Activated naive CD8-positive, alpha-beta T cell treated with anti-CD3 and anti-CD28 coated beads for 36 hours (primary cell): ENCODE data around the gene NECTIN1. TPM values are rescaled to one million over a fixed set of nuclear protein-coding genes. Genes with fewer than 3 reads are reported as not detected.

Source experiments
- DNase-seq: peaks from one replicate; pipeline ENCODE4 v3.0.0; 2021
- H3K27ac Mint-ChIP-seq: one replicate; pipeline ENCODE4 v1.8.0; 2022; ENCODE audit warnings: mild to moderate bottlenecking, moderate library complexity, mixed read lengths
- H3K27me3 Mint-ChIP-seq: one replicate; pipeline ENCODE4 v1.8.0; 2022; ENCODE audit warnings: mild to moderate bottlenecking, mixed read lengths
- H3K36me3 Mint-ChIP-seq: one replicate; pipeline ENCODE4 v1.8.0; 2021; ENCODE audit warnings: mild to moderate bottlenecking, mixed read lengths
- H3K4me1 Mint-ChIP-seq: one replicate; pipeline ENCODE4 v1.8.0; 2021; ENCODE audit warnings: mixed read lengths
- H3K4me3 Mint-ChIP-seq: one replicate; pipeline ENCODE4 v1.8.0; 2022; ENCODE audit warnings: mild to moderate bottlenecking, moderate library complexity, mixed read lengths
- H3K9me3 Mint-ChIP-seq: one replicate; pipeline ENCODE4 v1.8.0; 2022; ENCODE audit warnings: mixed read lengths
- total RNA-seq, 2 experiments: library from RNA; stranded (reverse); gene quantifications; one replicate each; pipeline ENCODE4 v1.2.3, GENCODE V29; 2021

NECTIN1 gene
- total RNA-seq, 2 experiments from 2014 or later: 3.2 to 3.7 TPM

- Mint-ChIP-seq H3K4me3 (no peak overlapping the region), H3K4me1 (peaks cover 12% of the 10 kb centered on the region), H3K36me3 (no peaks in the 10 kb centered on the region), H3K27ac (no peak overlapping the region), H3K27me3 (no peaks in the 10 kb centered on the region), H3K9me3 (no peaks in the 10 kb centered on the region)
- no peak for DNase-seq
These were observed 42.7 kb downstream of the NECTIN1 start for GRCh38 chr11:119686177-119686882.

- Mint-ChIP-seq H3K27me3 (no peaks in the 10 kb centered on the region), H3K27ac (no peak overlapping the region), H3K4me1 (peaks cover 5% of the 10 kb centered on the region), H3K36me3 (no peaks in the 10 kb centered on the region), H3K9me3 (no peaks in the 10 kb centered on the region), H3K4me3 (no peak overlapping the region)
- DNase-seq: no peak
These were observed 43.8 kb downstream of the NECTIN1 start for GRCh38 chr11:119685111-119685746.

GRCh38 chr11:119684361-119685110 is 44.5 kb downstream of the NECTIN1 start:
- H3K4me3 Mint-ChIP-seq: no peak overlapping the region
- no peak for DNase-seq

DNA sequence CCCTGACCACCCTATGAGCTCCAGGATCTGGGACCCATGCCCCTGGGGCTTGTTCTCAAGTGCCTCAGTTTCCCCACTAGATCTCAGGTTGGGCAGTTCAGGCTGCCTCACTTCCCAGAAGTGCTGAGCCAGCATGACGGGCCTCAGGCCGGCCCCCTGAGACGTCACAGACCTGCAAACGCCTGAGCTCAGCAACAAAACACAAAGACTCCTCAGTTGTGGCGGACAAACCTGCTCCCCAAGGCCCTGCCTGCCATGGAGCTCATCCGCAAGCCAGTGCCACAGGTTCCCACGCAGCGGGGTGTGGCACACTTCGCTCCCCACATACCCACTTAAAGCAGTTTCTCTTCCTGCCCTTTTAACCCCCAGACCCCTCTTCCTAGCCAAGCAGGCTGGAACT is 45.2 kb downstream of the NECTIN1 start:
- no peaks in the 10 kb centered on the region for H3K9me3 Mint-ChIP-seq
- H3K36me3 Mint-ChIP-seq: no peaks in the 10 kb centered on the region
- no peaks in the 10 kb centered on the region for H3K27me3 Mint-ChIP-seq
- H3K4me1 Mint-ChIP-seq: peaks cover 5% of the 10 kb centered on the region
- no peak overlapping the region for H3K27ac Mint-ChIP-seq
- DNase-seq: no peak
- no peak overlapping the region for H3K4me3 Mint-ChIP-seq

More at GRCh38 chr11:119684361-119685110, 44.5 kb downstream of the NECTIN1 start:
- Mint-ChIP-seq H3K4me1 (peaks cover 5% of the 10 kb centered on the region), H3K27me3 (no peaks in the 10 kb centered on the region), H3K36me3 (no peaks in the 10 kb centered on the region), H3K9me3 (no peaks in the 10 kb centered on the region), H3K27ac (no peak overlapping the region)

GRCh38 chr11:119681361-119681910 is 47.6 kb downstream of the NECTIN1 start:
- no peak overlapping the region for H3K27ac Mint-ChIP-seq
- peaks cover 5% of the 10 kb centered on the region for H3K4me1 Mint-ChIP-seq
- no peaks in the 10 kb centered on the region for H3K27me3 Mint-ChIP-seq

GRCh38 chr11:119680541-119681360 is 48.2 kb downstream of the NECTIN1 start:
- DNase-seq: no peak
- H3K27ac Mint-ChIP-seq: no peak overlapping the region
- no peak overlapping the region for H3K4me3 Mint-ChIP-seq
- peaks cover 5% of the 10 kb centered on the region for H3K4me1 Mint-ChIP-seq
- peaks cover 9% of the 10 kb centered on the region for H3K36me3 Mint-ChIP-seq
- H3K9me3 Mint-ChIP-seq: peaks cover 2% of the 10 kb centered on the region
- no peaks in the 10 kb centered on the region for H3K27me3 Mint-ChIP-seq

More at GRCh38 chr11:119681361-119681910, 47.6 kb downstream of the NECTIN1 start:
- Mint-ChIP-seq H3K9me3 (peaks cover 2% of the 10 kb centered on the region), H3K36me3 (peaks cover 9% of the 10 kb centered on the region), H3K4me3 (no peak overlapping the region)
- no peak for DNase-seq

- H3K4me3 Mint-ChIP-seq: no peak overlapping the region
- H3K4me1 Mint-ChIP-seq: peaks cover 6% of the 10 kb centered on the region
- no peak overlapping the region for H3K27ac Mint-ChIP-seq
- H3K27me3 Mint-ChIP-seq: no peaks in the 10 kb centered on the region
- peaks cover 9% of the 10 kb centered on the region for H3K36me3 Mint-ChIP-seq
- peaks cover 2% of the 10 kb centered on the region for H3K9me3 Mint-ChIP-seq
- no peak for DNase-seq
These were observed 49.7 kb downstream of the NECTIN1 start for GRCh38 chr11:119679346-119679745.

- H3K27ac Mint-ChIP-seq: no peak overlapping the region
- H3K36me3 Mint-ChIP-seq: peaks cover 9% of the 10 kb centered on the region
- peaks cover 9% of the 10 kb centered on the region for H3K4me1 Mint-ChIP-seq
- H3K4me3 Mint-ChIP-seq: no peak overlapping the region
- peaks cover 2% of the 10 kb centered on the region for H3K9me3 Mint-ChIP-seq
- H3K27me3 Mint-ChIP-seq: no peaks in the 10 kb centered on the region
- no peak for DNase-seq
These were observed 50.6 kb downstream of the NECTIN1 start for GRCh38 chr11:119678351-119678750.

- no peak overlapping the region for H3K4me3 Mint-ChIP-seq
- peaks cover 9% of the 10 kb centered on the region for H3K4me1 Mint-ChIP-seq
- H3K27me3 Mint-ChIP-seq: no peaks in the 10 kb centered on the region
- H3K9me3 Mint-ChIP-seq: peaks cover 2% of the 10 kb centered on the region
- H3K36me3 Mint-ChIP-seq: peaks cover 9% of the 10 kb centered on the region
- no peak overlapping the region for H3K27ac Mint-ChIP-seq
- DNase-seq: no peak
These were observed 51.2 kb downstream of the NECTIN1 start for GRCh38 chr11:119677840-119678239.

DNA sequence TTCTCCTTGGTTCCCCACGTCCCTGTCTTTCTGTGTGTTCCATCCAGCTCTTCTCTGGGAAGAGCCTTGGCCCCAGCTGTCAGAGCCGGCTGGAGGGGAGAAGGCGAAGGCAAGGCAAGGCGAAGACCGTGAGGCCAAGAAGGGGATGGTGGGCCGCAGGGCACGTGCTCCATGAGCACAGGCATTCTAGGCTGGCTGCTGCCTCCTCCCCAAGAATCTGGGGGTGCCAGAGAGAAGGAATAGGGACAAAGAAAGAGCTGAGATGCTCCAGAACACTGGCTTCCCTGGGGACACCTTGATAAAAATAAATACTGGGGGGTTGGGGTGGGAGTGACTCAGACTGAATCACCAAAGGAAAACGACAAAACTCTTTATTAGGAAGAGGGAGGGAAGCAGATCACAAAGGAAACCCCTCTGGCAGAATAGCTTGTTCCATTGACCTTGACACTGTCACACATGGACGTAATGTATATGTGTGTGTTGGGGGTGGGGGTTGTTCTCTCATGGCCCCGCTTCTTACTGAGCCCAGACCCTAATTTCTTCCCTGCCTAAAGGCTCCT is 52.5 kb downstream of the NECTIN1 start:
- H3K36me3 Mint-ChIP-seq: peaks cover 9% of the 10 kb centered on the region
- H3K9me3 Mint-ChIP-seq: peaks cover 2% of the 10 kb centered on the region
- peaks cover 9% of the 10 kb centered on the region for H3K4me1 Mint-ChIP-seq
- no peak overlapping the region for H3K27ac Mint-ChIP-seq
- DNase-seq: no peak
- H3K4me3 Mint-ChIP-seq: no peak overlapping the region
- no peaks in the 10 kb centered on the region for H3K27me3 Mint-ChIP-seq

GRCh38 chr11:119673759-119674336 is 55.2 kb downstream of the NECTIN1 start:
- Mint-ChIP-seq H3K36me3 (peaks cover 9% of the 10 kb centered on the region), H3K9me3 (peaks cover 2% of the 10 kb centered on the region), H3K27ac (no peak overlapping the region), H3K27me3 (no peaks in the 10 kb centered on the region), H3K4me1 (peaks cover 9% of the 10 kb centered on the region), H3K4me3 (no peak overlapping the region)
- DNase-seq: peak; percentile 63

- Mint-ChIP-seq H3K4me1 (peaks cover 9% of the 10 kb centered on the region), H3K36me3 (peaks cover 9% of the 10 kb centered on the region), H3K27ac (no peak overlapping the region), H3K9me3 (peaks cover 2% of the 10 kb centered on the region), H3K4me3 (no peak overlapping the region), H3K27me3 (no peaks in the 10 kb centered on the region)
- no peak for DNase-seq
These were observed 55.8 kb downstream of the NECTIN1 start for GRCh38 chr11:119673052-119673758.

DNA sequence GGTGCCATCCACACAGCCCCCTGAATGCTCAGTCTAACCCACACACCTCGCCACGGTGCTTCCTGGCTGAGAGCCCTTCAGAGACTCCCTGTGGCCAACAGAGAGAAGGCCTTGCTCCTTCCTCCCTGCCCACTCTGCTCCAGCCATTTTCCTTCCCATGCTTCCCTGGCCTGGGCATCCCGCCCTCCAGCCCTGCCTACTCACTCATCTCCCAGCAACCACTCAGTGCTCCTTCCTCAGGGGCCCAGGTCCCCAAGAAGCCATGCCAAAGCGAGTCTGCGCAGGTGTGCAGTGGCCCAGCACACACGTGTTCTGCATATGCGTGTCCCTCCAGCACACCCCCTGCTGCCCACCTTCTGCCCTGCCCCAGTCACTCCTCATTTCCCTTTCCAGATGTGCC is 56.4 kb downstream of the NECTIN1 start:
- H3K9me3 Mint-ChIP-seq: no peaks in the 10 kb centered on the region
- no peak overlapping the region for H3K4me3 Mint-ChIP-seq
- H3K4me1 Mint-ChIP-seq: peaks cover 9% of the 10 kb centered on the region
- no peaks in the 10 kb centered on the region for H3K27me3 Mint-ChIP-seq
- DNase-seq: no peak
- no peak overlapping the region for H3K27ac Mint-ChIP-seq
- peaks cover 3% of the 10 kb centered on the region for H3K36me3 Mint-ChIP-seq
